Measurements from ENCODE around the gene HLA-DMA. TPM values are rescaled to one million over a fixed set of nuclear protein-coding genes. Genes with fewer than 3 reads are reported as not detected.

Gene HLA-DMA
- total and polyA plus RNA-seq, 9 of the 15 experiments (the other 6 are each of a cell fraction or from before 2014, with no cell fraction given): 0.13 to 0.83 (median 0.51) TPM

DNA sequence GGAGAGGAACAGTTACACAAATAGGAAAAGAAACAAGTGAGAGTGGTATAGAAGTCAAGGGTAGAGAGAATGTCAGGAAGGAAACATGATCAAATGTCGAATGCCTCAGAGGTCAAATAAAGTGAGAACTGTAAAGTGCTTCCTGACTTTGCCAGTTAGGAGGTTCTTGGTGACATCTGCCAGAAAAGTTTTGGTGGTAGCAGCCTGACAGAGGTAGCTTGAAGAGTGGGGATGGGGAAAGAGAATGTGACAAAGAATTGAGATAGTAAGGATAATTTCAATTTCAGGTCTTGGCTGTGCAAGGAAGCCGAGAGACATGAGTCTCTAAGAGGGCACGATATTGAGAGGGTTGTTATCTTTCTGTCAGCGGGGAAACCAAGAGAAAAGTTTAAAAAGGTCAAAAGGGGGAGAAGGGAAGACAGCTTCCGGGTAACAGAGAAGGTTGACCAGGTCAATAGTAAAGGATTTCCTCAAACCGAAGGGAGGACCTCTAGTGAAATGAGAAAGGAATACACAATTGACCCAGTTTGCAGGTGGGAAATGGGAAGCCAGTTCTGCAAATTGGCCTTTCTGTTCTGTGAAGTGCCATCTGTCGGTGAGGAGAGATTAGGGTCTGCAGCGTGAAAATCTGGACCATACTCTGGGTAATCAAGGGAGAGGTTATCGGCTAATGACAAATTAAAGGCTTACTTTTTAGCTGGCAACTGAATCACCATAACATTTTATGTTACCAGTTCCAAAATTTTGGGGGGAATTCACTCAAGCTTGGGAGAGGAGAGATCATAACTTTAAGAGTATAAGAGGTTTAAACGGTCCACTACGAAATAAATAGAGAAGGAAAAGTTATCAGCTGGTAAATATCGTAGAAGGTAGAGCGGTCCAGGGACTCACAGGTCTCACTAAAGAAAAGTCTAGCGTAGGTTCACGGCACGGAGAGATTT lies 14.5 kb upstream of the HLA-DMA start (continued):
- TF ChIP-seq PTRF (tag; IDR thresholded peaks at IDR 0.05) (no peak), HLTF (IDR thresholded peaks at IDR 0.05) (0 out of 2 replicates have a peak, but pooled peaks have one; percentile 57), SNIP1 (IDR thresholded peaks at IDR 0.05; ENCODE audit: low read depth) (peak; percentile 36; the same call in 1 of the 2 replicates), NR1H2 (CRISPR knock-in tag; IDR thresholded peaks at IDR 0.05) (peak; percentile 74), U2AF1 (optimal IDR thresholded peaks at IDR 0.05; ENCODE audit: low read depth, low read length) (no peak), SOX6 (IDR thresholded peaks at IDR 0.05) (peak; percentile 63), PHTF2 (CRISPR knock-in tag; IDR thresholded peaks at IDR 0.05) (peak; percentile 46; the same call in 1 of the 2 replicates), ZNF224 (CRISPR knock-in tag; IDR thresholded peaks at IDR 0.05) (no peak), ZNF197 (CRISPR knock-in tag; IDR thresholded peaks at IDR 0.05; ENCODE audit: low read depth) (no peak)
- TF ChIP-seq, protein P1, sequence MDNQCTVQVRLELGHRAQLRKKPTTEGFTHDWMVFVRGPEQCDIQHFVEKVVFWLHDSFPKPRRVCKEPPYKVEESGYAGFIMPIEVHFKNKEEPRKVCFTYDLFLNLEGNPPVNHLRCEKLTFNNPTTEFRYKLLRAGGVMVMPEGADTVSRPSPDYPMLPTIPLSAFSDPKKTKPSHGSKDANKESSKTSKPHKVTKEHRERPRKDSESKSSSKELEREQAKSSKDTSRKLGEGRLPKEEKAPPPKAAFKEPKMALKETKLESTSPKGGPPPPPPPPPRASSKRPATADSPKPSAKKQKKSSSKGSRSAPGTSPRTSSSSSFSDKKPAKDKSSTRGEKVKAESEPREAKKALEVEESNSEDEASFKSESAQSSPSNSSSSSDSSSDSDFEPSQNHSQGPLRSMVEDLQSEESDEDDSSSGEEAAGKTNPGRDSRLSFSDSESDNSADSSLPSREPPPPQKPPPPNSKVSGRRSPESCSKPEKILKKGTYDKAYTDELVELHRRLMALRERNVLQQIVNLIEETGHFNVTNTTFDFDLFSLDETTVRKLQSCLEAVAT (IDR thresholded peaks at IDR 0.05): peak in 1 of 2 experiments; percentile 38; a peak in 2 of 4 replicates
- TF ChIP-seq, protein P2, sequence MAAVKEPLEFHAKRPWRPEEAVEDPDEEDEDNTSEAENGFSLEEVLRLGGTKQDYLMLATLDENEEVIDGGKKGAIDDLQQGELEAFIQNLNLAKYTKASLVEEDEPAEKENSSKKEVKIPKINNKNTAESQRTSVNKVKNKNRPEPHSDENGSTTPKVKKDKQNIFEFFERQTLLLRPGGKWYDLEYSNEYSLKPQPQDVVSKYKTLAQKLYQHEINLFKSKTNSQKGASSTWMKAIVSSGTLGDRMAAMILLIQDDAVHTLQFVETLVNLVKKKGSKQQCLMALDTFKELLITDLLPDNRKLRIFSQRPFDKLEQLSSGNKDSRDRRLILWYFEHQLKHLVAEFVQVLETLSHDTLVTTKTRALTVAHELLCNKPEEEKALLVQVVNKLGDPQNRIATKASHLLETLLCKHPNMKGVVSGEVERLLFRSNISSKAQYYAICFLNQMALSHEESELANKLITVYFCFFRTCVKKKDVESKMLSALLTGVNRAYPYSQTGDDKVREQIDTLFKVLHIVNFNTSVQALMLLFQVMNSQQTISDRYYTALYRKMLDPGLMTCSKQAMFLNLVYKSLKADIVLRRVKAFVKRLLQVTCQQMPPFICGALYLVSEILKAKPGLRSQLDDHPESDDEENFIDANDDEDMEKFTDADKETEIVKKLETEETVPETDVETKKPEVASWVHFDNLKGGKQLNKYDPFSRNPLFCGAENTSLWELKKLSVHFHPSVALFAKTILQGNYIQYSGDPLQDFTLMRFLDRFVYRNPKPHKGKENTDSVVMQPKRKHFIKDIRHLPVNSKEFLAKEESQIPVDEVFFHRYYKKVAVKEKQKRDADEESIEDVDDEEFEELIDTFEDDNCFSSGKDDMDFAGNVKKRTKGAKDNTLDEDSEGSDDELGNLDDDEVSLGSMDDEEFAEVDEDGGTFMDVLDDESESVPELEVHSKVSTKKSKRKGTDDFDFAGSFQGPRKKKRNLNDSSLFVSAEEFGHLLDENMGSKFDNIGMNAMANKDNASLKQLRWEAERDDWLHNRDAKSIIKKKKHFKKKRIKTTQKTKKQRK (IDR thresholded peaks at IDR 0.05; ENCODE audit: borderline replicate concordance, low read depth, low read length): no peak
- TF ChIP-seq, protein P3, sequence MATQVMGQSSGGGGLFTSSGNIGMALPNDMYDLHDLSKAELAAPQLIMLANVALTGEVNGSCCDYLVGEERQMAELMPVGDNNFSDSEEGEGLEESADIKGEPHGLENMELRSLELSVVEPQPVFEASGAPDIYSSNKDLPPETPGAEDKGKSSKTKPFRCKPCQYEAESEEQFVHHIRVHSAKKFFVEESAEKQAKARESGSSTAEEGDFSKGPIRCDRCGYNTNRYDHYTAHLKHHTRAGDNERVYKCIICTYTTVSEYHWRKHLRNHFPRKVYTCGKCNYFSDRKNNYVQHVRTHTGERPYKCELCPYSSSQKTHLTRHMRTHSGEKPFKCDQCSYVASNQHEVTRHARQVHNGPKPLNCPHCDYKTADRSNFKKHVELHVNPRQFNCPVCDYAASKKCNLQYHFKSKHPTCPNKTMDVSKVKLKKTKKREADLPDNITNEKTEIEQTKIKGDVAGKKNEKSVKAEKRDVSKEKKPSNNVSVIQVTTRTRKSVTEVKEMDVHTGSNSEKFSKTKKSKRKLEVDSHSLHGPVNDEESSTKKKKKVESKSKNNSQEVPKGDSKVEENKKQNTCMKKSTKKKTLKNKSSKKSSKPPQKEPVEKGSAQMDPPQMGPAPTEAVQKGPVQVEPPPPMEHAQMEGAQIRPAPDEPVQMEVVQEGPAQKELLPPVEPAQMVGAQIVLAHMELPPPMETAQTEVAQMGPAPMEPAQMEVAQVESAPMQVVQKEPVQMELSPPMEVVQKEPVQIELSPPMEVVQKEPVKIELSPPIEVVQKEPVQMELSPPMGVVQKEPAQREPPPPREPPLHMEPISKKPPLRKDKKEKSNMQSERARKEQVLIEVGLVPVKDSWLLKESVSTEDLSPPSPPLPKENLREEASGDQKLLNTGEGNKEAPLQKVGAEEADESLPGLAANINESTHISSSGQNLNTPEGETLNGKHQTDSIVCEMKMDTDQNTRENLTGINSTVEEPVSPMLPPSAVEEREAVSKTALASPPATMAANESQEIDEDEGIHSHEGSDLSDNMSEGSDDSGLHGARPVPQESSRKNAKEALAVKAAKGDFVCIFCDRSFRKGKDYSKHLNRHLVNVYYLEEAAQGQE (IDR thresholded peaks at IDR 0.05; ENCODE audit: borderline replicate concordance): peak; percentile 26; the same call in 1 of the 2 replicates
- TF ChIP-seq, protein P3 (CRISPR knock-in tag; IDR thresholded peaks at IDR 0.05; ENCODE audit: low read depth): no peak

Measured in K562 (cell line).